HG03064 (cell line): ENCODE results near the gene SRPRB.
"Not testable (repeated sequence)": the region's sequence is repeated elsewhere in the genome, so short reads cannot be mapped to it uniquely, and the experiment has no call there.

Source experiments
- ATAC-seq: cut with Tn5 transposase; IDR thresholded peaks from one replicate; pipeline ENCODE4 v1.9.1; 2021; ENCODE audit warnings: low read depth; ENCODE audit not compliant: unreplicated experiment

SRPRB gene

GRCh38 chr3:133777807-133778568, 27.6 kb upstream of the SRPRB start:
- no peak for ATAC-seq

DNA sequence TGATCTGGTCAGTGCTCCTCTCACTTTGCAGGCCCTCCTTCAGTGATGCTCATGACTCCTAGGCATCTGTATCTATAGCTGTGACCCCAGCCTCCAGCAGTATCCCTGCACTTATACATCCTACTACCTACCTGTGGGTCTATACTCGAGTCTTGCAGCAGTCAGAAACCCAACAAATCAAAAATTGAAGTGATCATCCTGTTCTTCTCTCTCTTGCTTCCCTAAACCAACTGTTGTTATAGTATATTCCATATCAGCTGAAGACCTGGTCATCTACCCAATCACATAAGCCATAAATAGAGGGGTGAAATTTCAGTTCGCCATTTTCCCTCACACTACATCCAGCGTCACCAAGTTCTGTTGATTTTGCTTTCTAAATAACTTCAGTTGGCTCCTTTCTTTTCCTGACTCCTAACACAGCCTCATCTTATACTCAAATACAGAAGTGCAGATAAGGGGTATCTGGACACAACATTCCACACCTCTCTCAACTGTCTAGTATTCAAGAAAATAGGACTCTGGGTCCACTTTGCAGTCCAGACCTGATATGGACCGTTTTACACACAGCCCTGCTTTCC, 25.9 kb upstream of the SRPRB start:
- no peak for ATAC-seq

GRCh38 chr3:133780756-133781155, 24.9 kb upstream of the SRPRB start:
- not testable (repeated sequence) for ATAC-seq

DNA sequence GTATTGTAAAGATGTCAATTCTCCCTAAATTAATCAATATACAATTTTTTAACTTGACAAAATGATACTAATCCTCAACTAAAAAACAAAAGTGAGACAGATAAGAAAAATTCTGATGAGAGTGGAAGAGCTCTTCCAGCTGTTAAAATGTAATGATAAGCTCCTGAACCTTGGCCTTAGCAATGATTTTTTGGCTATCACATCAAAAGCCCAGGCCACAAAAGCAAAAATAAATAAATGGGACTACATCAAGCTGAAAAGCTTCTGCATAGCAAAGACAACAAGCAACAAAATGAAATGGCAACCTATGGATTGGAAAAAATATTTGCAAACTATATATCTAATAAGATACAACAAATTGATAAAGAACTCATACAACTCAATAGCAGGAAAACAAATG, 24.0 kb upstream of the SRPRB start:
- no peak for ATAC-seq

DNA sequence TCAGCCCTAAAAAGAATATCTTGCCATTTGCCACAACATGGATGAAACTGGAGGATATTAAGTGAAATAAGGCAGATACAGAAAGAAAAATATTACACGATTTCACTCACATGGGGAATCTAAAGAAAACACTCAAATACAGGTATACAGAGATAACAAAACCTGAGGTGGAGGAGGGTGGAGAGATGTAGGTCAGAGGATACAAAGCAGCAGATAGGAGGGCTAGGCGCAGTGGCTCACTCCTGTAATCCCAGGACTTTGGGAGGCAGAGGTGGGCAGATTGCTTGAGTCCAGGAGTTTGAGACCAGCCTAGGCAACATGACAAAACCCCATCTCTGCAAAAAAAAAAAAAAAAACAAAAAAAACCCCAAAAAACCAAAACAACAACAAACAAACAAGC, 23.2 kb upstream of the SRPRB start:
- no peak for ATAC-seq

GRCh38 chr3:133783762-133784161, 21.9 kb upstream of the SRPRB start:
- ATAC-seq = no peak

DNA sequence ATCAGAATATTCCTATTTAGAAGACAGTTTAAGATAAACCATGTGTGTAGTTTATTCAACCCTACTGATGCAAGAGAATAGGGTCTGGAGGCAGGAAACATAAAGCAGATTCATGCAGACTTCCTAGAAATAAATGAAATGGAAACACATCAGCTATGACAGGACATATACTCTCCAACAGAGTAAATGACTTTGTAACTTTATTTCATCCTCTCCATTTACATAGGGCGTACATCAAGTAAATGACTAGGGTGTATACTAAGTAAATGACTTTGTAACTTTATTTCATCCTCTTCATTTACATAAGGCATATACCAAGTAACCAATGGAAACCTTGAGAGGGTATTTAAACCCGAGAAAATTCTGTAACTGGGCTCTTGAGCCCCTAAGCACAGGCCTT, 17.6 kb upstream of the SRPRB start:
- no peak for ATAC-seq

DNA sequence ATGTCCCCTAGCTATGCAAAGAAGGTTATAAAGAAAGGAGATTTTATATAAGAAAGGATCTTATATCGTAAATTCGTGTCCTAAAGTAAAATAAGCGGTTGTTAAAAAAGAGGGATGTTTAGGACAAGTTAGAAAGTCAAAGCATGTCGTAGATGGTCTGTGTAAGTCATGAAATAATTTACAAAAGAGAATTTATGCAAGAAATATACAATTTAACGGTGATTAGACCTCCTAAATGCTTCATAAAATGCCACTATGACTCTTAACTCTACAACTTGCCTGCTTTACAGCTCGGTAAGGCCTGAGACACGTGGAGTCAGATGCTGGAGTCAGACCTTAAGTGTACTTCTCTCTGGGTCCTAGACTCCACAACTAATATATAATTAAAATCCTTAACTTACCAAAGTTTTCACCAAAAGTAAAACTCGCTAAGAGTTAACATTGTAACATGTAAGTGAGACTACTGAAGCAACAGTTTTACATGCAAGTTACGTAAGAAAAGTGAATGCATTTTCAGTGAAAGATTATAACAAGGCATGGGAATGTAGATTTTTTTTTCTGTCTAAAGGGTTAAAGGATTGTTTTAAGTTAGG, 13.3 kb upstream of the SRPRB start:
- no peak for ATAC-seq

- ATAC-seq = no peak
Observed at GRCh38 chr3:133797396-133798105, 8.1 kb upstream of the SRPRB start.

DNA sequence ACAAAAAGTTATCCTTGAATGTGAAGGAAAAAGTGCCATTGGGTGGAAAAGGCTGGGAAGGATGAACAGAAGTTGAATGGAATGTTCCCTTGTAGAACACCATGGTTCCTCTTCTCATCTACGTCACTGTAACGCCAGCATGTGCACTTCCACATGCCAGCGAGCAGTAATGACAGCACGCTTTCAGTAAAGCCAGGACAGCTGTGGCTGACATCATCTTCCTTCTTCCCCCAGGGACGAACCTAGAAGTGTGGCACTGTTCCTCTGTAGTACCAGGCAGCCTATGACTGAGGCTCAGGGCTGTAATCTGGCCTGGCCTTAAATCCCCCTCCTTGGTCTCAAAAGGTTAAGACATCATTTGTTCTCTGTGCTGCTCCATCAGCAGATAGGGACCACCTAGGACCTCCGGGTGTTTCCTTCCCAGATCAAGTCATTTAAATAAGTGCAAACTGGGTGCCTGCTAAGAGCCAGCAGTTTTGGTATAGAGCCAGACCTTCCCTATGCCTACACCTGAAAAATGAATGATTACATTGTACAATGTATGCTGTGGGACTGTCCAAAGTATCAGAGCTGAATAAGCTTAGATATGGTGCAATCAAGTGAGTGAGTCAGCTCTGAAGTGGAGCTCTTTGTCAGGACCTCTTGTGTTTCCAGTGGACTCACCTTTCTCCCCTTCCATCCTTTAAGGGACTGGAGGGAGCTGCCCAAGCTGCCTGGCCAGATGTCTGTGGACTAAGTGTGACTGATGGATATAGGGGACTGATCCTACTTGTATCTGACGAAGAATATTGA, 5.6 kb upstream of the SRPRB start:
- ATAC-seq = no peak

GRCh38 chr3:133803469-133803868, 2.1 kb upstream of the SRPRB start:
- ATAC-seq = no peak

DNA sequence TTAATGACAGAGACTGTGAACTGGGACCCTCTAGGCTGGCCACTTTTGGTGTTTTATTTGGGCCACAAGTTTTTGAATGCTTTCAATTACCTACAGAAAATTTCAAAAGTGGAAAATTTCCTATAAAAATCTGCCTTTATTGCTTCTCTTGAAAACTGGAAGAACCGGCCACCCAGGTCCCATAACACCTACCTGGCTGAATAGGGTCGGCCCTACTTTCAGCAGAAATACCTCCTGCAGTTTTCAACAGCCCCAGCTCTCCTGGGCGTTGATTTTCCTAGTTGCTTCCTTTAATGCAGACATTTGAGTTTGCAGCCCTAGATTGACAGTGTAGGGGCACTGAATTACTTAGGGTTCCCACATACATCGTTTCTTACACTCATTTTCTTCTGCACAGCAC, 719 bp upstream of the SRPRB start:
- ATAC-seq = no peak

GRCh38 chr3:133805384-133805701, 272 bp upstream of the SRPRB start:
- no peak for ATAC-seq

GRCh38 chr3:133812872-133813271, 7.3 kb downstream of the SRPRB start:
- ATAC-seq = no peak

GRCh38 chr3:133815386-133815785, 9.8 kb downstream of the SRPRB start:
- no peak for ATAC-seq

GRCh38 chr3:133820129-133820528, 14.5 kb downstream of the SRPRB start:
- no peak for ATAC-seq

DNA sequence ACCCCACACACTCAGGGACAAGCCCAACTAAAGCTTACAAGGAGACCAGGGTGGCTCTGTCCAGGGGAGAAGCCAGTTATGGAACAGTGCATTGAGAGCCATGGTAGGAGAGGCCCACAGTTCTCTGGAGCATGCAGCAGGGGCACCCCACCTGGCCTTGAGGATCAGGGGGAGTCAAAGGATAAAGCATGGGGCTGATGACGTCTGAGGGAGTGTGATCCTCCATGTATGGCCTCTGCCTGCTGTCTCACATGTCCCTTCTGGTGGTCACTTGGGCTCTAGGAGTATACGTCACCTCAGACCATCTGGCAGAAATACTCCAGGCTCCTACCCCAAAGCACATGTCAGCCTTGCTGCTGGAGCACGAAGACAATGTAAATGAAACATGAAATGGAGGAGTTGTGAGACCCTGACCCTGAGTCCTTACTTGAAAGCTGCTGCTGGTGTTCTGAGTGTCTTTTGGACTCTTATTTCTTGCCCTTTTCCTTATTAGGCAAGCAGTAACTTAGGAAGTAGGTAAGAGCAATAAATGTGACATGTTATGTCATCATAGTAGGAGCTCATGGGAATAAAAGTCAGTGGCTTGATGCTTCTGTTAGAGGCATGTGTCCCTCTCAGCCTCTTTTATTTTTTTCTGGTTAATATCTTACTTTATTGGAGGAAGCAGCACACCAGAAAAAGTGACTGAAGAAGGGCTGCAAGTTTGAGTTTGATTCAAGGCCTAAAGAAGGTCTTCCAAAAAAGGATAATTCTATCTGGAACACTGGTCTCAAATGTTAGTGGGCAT, 15.5 kb downstream of the SRPRB start:
- no peak for ATAC-seq

DNA sequence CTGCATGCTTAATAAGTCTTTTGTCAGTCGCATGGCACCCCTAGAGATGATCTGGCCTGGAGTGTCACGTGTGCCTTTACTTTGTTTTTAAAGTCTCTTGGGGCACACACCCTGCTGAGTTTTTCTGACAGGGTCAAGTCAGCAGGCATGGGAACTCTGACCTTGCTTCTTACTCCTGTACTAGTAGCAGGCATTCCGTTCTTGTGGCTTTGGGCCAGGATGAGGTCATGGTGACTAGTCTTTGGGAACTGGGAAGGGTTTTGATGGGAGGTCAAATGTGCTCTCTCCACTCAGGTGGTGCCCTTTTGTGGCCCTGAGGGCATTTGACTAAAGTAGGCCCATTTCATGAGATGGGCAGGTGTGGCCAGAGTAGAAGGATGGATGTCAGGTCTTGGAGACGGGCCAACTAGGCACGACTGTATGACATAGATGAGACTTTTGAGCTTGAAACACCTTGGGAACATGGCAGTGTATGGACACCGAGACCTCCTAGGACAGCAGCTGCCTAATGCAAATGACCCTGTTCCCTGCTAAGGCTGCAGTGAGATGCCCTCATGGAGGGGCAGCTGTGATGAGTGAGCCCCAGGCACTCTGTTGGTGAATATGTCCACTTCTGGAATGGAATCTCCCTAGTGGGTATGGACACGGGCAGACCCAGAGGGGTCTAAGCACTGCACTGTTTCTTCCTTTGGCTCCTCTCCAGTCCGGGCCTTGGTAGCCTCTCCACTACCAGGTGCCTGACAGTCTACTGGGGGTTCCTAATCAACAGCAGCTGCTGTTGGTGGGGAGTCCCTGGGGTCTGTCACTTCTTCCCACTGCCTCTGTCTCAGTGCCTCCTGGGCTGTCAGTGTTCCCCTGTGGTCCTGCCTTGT, 16.4 kb downstream of the SRPRB start:
- ATAC-seq = no peak

DNA sequence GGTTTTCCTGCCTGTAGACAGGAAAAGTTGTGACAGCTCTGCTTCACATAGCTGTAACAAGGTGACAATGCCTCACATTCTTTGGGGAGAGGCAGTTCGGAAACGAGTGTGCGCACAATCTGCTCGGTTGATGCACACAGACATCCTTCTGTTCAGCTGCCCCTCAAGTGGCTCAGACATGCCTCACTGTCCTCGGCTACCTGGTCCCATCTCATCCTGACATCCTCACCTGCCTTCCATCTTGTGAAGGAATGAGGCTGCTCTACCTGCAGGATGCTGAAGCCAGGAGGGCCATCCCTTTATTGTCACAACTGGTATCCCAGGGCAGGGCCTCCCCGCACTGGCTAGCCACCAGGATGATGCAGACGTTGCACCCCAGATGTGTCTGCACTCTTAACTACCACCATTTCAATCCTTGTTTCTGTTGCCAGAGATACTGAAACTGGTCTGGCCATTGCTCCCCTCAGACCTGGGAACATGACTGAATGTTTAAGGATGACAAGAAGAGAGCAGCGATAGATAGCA, 19.4 kb downstream of the SRPRB start:
- no peak for ATAC-seq
